ENCODE measurements around the gene PRX.
A peak's percentile ranks its signal among the peaks of the same experiment; 100 is the strongest.

Gene PRX

DNA sequence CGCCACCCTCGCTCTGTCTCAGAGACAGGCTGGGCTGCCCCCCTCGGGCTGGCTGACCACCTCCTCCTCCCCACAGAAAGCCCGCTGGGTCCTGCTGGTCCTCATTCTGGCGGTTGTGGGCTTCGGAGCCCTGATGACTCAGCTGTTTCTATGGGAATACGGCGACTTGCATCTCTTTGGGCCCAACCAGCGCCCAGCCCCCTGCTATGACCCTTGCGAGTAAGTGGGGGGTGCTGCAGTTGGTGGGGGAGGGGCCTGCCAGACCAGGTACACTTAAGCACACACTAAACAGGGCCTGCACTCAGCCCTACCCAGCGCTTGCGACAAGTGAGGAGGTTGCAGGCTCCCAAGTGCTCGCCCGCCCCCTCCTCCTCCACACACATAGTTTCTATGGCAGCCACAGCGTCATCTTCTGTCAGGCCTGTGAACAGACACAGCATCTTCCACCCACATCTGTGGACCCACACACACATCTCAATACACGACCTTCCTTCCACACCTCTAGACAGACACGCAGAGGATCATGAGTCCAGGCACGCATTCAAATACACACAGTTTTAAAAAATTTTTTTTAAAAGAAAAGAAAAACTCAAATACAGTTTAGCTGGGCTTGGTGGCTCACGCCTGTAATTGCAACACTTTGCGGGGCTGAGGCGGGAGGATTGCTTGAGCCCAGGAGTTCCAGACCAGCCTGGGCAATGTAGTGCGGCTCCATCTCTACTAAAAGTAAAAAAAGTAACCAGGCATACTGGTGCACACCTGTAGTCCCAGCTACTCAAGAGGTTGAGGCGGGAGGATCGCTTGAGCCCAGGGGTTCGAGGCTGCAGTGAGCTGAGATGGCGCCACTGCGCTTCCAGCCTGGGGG, 46.2 kb downstream of the PRX start:
- no peak for DNase-seq (ENCODE audit: low read depth in 2 of 2)

DNA sequence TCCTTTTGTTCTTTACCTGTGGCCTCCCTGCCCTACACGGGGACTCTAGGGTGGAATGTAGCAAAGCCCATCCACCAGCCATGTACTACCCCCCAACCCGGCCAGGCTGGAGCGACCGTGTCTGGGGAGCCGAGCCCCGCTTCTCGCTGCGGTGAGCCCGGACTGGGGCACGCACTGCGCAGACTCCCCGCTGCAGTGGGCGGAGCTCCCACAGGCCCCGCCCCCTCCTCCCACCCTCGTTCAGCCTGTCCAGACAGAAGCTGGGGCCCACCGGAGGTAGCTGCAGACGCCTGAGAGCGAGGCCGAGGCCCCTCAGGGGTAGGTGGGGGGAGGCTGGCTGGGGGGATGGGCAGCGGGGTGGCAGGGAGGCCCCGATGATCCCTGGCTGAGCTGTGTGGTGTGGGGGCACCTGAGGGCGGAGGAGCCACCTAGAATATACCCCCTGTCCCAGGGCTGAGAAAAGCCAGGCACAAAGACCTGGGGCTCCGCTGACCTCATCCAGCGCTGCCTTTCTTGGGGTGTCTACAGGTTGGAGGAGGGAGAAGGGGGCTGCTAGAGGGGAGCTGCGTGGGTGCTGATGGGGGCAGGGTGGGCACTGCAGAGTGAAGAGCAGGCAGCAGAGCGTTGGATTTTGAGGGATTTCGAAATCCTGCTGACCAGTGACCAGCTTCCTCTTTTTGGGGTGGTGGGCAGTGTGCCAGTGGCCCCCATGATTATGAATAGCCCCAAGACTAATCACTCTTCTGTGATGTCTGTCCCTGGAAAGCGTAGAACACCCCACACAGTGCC, 47.4 kb downstream of the PRX start:
- DNase-seq (ENCODE audit: low read depth in 2 of 2): peak; percentile 32 to 63

DNA sequence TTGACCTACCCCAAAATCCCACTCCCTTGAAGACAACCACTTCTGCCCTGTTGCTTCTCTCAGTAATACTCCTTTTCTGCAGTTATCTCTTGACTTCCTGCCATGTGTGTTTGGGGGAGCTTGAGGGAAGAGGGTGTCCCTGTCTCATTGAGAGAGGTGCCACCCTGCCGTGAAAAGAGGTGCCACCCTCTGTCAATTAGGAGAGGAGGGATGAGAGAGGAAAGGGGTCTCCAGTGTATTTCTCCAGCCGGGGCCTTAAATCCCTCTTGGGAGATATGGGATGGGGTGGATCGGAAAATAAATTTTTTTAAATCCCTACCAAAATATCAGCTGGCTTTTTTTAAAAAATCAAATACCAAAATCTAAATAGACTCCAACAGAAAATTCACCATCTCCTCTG, 48.2 kb downstream of the PRX start:
- DNase-seq (ENCODE audit: low read depth in 2 of 2): no peak

DNA sequence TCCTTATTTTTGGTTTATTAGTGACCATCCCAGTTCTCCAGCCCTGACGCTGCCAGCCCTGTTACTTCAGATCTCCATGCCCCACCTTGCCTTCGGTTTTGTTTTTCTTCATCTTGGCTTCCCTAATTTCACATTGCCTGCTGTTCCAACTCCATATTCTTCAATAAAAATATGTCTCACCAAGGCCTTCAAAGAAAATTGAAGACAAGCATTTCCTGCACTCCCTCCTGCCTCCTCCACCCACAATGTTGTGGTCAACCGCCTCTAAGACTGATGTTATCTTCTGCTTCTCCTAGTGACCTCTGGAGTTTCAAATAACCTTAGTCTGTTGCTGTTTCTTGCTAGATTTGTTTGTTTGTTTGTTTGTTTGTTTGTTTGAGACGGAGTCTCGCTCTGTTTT, 50.1 kb downstream of the PRX start:
- no peak for DNase-seq (ENCODE audit: low read depth in 2 of 2)

DNA sequence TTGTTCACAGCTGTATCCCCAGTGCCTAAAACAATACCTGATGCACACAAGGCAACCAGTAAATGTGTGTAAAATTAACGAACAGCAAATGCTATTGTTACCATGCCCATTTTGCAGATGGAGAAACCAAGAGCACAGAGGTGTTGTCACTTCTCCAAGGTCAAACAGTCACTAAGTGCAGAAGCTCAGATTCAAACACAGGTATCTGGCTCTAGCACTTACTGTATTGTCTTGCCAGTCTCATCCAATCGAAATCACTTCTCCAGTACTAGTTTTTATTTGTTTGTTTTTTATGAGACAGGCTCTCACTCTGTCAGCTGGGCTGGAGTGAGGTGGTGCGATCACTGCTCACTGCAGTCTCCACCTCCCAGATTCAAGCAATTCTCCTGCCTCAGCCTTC, 51.0 kb downstream of the PRX start:
- DNase-seq (ENCODE audit: low read depth in 2 of 2): no peak

DNA sequence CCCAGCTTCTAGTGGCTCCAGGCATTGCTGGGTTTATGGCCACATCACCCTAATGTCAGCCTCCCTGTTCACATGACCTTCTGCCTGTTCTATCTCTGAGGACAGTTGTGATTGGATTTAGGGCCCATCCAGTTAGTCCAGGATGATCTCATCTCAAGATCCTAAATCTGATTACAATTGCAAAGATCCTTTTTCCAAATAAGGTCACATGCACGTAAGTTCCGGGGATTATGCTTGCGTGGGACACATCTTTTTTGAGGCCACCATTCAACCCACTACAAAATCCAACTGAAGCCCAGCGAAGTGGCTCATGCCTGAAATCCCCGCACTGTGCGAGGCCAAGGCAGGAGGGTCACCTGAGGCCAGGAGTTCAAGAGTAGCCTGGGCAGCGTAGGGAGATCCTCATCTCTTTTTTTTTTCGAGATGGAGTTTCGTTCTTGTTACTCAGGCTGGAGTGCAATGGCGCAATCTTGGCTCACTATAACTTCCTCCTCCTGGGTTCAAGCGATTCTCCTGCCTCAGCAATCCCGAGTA, 52.4 kb downstream of the PRX start:
- DNase-seq (ENCODE audit: low read depth in 2 of 2): no peak

DNA sequence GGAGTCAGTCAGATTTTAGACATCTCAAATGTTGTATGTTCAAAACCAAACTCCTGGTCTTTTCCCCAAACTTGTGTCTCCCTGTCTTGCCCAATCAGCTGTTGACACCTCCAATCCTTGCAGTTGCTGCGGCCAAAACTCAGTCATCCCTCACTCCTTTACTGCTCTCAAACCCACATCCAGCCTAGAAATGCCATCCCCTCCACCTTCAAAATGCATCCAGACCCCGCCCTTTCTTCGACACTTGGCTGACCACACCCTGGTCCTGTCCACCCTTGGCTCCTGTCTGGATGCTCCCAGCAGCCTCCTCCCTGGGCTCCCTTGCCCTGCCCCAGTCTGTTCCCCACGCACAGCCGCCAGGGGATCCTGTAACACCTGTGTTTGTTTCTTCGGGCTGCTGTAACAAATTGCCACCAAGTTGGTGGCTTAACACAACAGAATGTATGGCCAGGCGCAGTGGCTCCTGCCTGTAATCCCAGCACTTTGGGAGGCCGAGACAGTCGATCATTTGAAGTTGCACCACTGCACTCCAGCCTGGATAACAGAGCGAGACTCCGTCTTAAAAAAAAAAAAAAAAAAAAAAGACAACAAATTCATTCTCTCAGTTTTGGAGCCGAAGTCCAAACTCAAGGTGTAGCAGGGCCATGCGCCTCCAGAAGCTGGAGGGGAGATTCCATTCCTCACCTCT, 53.0 kb downstream of the PRX start:
- DNase-seq (ENCODE audit: low read depth in 2 of 2): no peak

DNA sequence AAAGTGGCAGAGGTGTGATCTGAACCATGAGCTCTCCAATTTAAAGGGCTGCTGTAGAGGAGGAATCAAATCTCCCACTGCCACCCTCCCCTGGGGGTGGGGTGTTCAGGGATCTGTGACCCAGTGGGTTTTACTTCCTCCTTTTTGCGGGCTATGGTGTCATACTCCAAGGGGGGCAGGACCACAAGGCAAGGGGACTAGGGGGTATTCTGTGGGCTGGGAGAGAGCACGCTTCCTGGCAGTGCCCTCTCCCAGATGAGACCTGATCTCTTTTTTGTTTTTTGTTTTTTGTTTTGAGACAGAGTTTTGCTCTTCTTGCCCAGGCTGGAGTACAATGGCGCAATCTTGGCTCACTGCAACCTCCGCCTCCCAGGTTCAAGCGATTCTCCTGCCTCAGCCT, 54.4 kb downstream of the PRX start:
- no peak for DNase-seq (ENCODE audit: low read depth in 2 of 2)

DNA sequence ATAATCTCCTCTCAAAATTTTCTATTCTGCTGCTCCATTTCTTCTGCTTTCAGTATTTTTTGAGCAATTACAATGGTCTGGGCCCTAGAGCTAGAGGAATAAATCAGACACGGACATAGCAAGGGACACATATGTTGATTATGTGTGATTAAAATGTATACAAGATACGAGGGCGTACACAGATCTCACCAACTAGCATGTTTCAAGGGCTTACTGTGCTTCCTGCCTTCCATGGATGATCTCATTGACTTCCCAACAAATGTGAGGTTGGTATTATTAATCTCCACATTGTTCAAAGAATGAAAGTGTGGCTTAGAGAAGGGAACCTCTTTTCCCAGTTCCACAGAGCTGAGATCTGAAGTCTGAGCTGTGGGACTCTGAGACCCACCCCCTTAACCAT, 55.5 kb downstream of the PRX start:
- no peak for DNase-seq (ENCODE audit: low read depth in 2 of 2)

DNA sequence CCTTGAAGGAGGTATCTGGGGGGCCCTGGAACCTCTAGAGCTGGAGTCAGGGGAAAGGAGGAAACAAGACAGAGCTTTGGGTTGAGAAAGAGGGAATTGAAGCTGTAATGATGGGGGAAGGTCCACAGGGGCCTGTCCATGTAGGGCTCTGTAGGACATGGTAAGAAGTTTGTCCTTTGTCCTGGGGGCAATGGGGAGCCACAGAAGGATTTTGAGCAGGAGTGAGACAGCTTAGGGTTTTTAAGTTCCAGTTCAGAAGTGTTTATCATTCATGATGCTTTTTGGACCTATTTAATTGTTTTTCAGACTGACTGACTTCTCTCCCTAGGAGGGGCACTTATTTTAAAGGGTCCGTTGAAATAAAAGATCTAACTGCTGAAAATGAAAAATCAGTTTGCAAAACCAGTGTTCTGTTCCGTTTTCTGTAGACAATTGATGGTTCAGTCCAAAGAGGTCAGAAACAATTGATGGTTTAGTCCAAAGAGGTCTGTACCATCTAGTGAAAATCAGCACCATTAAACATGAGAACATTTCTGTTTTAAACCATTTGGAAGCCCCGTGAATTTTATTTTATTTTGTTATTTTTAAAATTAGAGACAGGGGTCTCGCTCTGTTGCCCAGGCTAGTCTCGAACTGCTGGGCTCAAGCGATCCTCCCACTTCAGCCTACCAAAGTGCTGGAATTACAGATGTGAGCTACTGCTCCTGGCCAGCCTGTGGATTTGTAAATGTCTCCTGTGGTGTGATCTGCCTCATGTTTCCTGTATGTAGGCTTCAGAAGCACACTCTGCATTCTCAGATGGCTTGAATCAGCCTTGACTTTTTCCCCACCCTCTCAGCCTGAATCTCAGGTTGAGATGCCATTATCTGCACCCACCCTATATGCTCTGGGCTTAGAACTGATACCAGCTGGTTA, 56.2 kb downstream of the PRX start:
- no peak for DNase-seq (ENCODE audit: low read depth in 2 of 2)

DNA sequence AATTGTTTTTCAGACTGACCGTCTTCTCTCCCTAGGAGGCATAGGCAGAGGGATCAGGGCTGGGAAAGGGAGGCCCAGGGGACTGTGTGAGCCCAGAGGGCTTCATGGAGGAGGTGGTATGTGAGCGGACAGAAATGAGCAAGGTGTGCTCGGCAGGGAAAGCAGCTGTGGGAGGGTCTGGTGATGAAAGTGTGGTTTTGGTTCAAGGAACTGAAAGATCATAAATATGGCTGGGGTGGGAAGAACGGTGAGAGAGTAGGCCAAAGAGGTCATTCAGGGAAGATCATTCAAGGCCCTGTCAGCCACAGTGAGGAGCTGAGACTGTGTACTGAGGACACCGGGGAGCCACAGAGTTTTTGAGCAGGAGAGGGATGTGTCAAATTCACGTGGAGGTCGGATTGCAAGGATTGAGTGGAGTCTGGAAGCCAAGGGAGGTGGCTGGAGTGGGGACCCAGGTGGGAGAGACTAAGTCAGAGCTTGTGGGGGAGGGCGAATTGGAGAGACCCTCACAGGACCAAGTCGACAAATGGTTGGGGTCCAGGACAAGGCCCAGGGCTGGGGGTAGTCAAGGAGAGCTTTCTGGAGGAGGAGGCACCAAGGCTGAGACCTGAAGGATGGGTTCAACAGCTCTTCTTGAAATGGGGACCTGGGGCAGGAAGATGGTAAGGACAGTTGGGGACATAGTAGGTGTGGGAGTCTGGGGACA, 57.0 kb downstream of the PRX start:
- no peak for DNase-seq (ENCODE audit: low read depth in 2 of 2)

DNA sequence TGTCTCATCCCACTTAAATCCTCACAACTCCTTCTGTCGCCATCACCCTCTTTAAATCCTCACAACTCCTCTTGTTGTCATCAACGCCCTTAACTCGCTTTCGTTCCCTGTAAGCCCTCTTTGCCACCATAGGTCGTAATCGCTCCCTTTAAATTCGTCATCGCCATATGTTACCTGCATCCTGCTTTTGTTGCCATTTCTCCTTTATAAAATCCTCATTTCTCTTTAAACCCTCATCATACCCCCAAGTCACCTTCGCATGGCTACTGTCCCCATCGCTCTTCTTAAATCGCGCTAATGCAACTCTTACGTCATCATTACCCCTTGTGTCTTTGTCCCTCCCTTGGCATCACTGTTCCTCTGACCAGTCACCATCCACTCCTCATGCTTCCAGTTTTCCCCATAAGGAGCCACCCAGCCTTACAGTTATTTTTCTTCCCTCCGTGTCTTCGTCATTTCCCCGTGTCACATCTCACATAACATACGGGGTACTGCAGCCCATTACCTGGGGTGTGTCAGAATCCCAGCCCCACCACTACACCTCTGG, 64.1 kb downstream of the PRX start:
- DNase-seq (ENCODE audit: low read depth in 2 of 2): no peak

DNA sequence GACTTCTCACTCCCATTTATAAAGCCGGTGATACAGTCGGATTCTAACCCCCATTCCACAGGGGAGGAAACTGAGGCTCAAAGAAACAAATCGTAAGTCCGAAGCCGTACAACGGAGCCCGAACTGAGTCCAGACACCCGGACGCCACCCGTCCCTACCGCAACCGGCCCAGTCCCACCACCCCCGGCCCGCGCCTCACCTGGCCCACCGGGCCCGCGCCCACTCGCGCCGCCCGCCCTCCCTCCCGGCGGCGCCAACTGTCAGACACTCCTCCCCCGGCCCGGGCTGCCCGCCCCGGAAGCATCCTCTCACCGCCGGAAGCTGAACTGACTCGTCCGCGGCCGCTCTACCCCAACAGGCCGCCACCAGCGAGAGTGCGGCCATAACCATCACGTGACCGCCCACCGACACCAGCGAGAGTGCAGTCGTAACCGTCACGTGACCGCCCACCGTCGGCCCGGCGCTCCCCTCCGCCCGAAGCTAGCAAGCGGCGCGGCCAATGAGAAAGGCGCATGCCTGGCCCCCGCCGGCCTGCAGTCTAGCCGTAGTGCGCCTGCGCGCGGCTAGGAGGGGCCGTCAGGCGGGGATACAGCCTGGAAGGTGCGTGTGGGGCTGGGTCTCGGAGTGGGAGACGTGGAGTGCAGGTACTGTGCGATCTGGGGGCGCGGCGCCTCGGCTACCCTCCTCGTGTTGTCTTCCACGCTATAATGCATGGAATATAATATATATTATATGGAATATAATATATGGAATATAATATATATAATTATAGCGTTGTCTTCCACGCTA, 64.9 kb downstream of the PRX start, which contains the start of the genes C19orf47 and PLD3:
TSS of gene C19orf47 (minus strand) at position 273 of the 789 bp plus-strand sequence. CDS start 6,540 bp downstream, outside the sequence.
TSS of gene PLD3 (plus strand) at position 571 of the 789 bp plus-strand sequence. CDS start 17,789 bp downstream, outside the sequence.
- DNase-seq (ENCODE audit: low read depth in 2 of 2): peak; percentile 97

DNA sequence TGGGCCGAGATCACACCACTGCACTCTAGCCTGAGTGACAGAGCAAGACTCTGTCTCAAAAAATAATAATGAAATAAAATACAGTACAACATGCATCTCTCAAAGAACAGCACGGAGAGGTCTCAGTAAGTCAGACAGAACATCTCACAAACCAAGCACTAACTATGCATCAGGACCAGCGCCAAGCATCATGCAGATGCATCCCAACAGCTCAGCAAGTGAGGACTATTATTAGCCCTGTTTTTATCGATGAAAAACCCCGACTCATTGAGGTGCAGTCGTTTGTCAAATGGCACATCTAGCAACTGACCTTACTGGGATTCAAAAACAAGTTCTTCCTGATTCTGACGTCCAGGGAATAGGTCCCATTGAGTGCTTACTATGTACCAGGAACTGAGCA, 68.8 kb downstream of the PRX start:
- DNase-seq (ENCODE audit: low read depth in 2 of 2): no peak

Data from stimulated activated CD4-positive, alpha-beta T cell treated with anti-CD3 and anti-CD28 coated beads, Interleukin-12 subunit alpha, Interleukin-12 subunit beta, amount 100 ng/mL, for 24 hours (primary cell).